Parathyroid adenoma (tissue), 2 donors: Measurements from ENCODE around the gene KIAA1958.

Experiments
- H2AFZ ChIP-seq: fragments of 300-600 bp; sonication (generic); one replicate; pipeline ENCODE4 v1.7.0; 2017; ENCODE audit warnings: antibody characterized with exemption, mild to moderate bottlenecking
- H3K27ac ChIP-seq: fragments of 300-600 bp; sonication (generic); one replicate; pipeline ENCODE4 v1.7.0; 2017
- H3K27me3 ChIP-seq: fragments of 300-600 bp; sonication (generic); one replicate; pipeline ENCODE4 v1.7.0; 2017; ENCODE audit warnings: low read length; ENCODE audit not compliant: control insufficient read depth, insufficient read depth
- H3K36me3 ChIP-seq: fragments of 300-600 bp; sonication (generic); one replicate; pipeline ENCODE4 v1.7.0; 2017; ENCODE audit warnings: low read length; ENCODE audit not compliant: control insufficient read depth, insufficient read depth
- H3K4me1 ChIP-seq: fragments of 300-600 bp; sonication (generic); one replicate; pipeline ENCODE4 v1.7.0; 2017; ENCODE audit warnings: control low read depth
- H3K4me2 ChIP-seq: fragments of 300-600 bp; sonication (generic); one replicate; pipeline ENCODE4 v1.7.0; 2017; ENCODE audit warnings: low read length
- H3K4me3 ChIP-seq: fragments of 300-600 bp; sonication (generic); one replicate; pipeline ENCODE4 v1.7.0; 2017; ENCODE audit warnings: low read depth, low read length
- H3K79me2 ChIP-seq: fragments of 300-600 bp; sonication (generic); one replicate; pipeline ENCODE4 v1.7.0; 2017; ENCODE audit warnings: control low read depth
- H3K9ac ChIP-seq: fragments of 300-600 bp; sonication (generic); one replicate; pipeline ENCODE4 v1.7.0; 2017; ENCODE audit warnings: mild to moderate bottlenecking
- H3K9me3 ChIP-seq: fragments of 300-600 bp; sonication (generic); one replicate; pipeline ENCODE4 v1.7.0; 2017; ENCODE audit warnings: low read length; ENCODE audit not compliant: control insufficient read depth
- CTCF ChIP-seq: fragments of 300-600 bp; sonication (generic); IDR thresholded peaks from one replicate; pipeline ENCODE4 v1.7.0; 2017; ENCODE audit warnings: antibody characterized with exemption, mild to moderate bottlenecking
- donor health status: primary hyperparathyroidism.

KIAA1958 gene

GRCh38 chr9:112558978-112559377 lies 72.4 kb downstream of the KIAA1958 start:
- Histone ChIP-seq H3K79me2 (no peaks in the 10 kb centered on the region), H3K27me3 (no peaks in the 10 kb centered on the region), H3K4me3 (no peak overlapping the region), H3K4me2 (no peak overlapping the region), H3K27ac (no peak overlapping the region), H2AFZ (no peak overlapping the region), H3K9ac (no peak overlapping the region), H3K9me3 (no peaks in the 10 kb centered on the region), H3K4me1 (no peaks in the 10 kb centered on the region), H3K36me3 (no peaks in the 10 kb centered on the region)
- TF ChIP-seq CTCF, result no peak

- TF ChIP-seq CTCF, result no peak
- Histone ChIP-seq H3K27me3 (no peaks in the 10 kb centered on the region), H3K27ac (no peak overlapping the region), H2AFZ (no peak overlapping the region), H3K79me2 (no peaks in the 10 kb centered on the region), H3K36me3 (no peaks in the 10 kb centered on the region), H3K9ac (no peak overlapping the region), H3K4me3 (no peak overlapping the region), H3K4me2 (no peak overlapping the region), H3K9me3 (no peaks in the 10 kb centered on the region), H3K4me1 (no peaks in the 10 kb centered on the region)
Measured at GRCh38 chr9:112559629-112560413, 73.2 kb downstream of the KIAA1958 start.

DNA sequence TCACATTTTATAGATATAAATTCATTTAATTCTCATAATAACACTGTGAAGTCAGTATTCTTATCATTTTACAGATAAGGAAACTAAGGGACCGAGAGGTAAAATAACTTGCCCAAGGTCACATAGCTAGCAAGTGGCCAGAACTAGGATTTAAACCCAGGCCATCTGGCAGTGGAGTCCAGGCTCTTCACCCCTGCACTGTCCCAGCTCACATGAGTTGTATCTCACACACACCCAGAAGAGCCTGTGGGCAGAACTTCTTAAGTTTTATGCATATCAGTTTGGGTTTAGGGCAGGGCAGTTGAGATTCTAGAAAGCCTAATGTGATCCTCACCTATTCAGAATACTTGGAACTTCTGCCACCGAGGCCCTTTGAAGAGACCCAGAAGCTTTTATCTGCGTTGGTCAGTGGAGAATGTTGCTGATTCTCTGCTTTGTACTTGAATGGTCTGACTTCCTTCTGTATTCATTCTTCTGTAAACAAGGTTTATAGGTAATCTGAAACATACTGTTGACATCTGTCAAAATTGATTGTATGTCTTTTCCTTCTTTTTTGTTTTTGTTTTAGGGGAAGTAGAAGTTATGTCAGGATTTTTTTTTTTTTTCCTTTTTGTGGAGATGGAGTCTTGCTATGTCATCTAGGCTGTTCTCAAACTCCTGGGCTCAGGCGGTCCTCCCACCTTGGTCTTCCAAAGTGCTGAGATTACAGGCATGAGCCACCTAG lies 75.8 kb downstream of the KIAA1958 start:
- Histone ChIP-seq H3K9ac (no peak overlapping the region), H3K27me3 (no peaks in the 10 kb centered on the region), H3K9me3 (no peaks in the 10 kb centered on the region), H3K4me2 (no peak overlapping the region), H2AFZ (no peak overlapping the region), H3K4me1 (no peaks in the 10 kb centered on the region), H3K79me2 (no peaks in the 10 kb centered on the region), H3K36me3 (no peaks in the 10 kb centered on the region), H3K4me3 (no peak overlapping the region), H3K27ac (no peak overlapping the region)
- TF ChIP-seq CTCF, result no peak

GRCh38 chr9:112569186-112569585 lies 82.6 kb downstream of the KIAA1958 start:
- TF ChIP-seq CTCF, result no peak
- no peak overlapping the region for H3K27ac ChIP-seq
- H3K9ac ChIP-seq, result no peak overlapping the region
- H3K79me2 ChIP-seq, result no peaks in the 10 kb centered on the region
- no peak overlapping the region for H2AFZ ChIP-seq
- H3K36me3 ChIP-seq, result no peaks in the 10 kb centered on the region
- H3K4me2 ChIP-seq, result no peak overlapping the region
- no peak overlapping the region for H3K4me3 ChIP-seq
- no peaks in the 10 kb centered on the region for H3K4me1 ChIP-seq
- no peaks in the 10 kb centered on the region for H3K9me3 ChIP-seq
- H3K27me3 ChIP-seq, result no peaks in the 10 kb centered on the region
